GM23338 (cell line): ENCODE data around the gene TOR2A.

Experiments used
- CTCF ChIP-seq, 2 experiments: fragments of 200-600 bp in 1 of 2; sonication (generic) in 1 of 2; conservative IDR thresholded peaks; 2 replicates each; pipeline versions ENCODE4 v1.5.1 to v1.6.1; 2016 to 2017; ENCODE audit warnings: antibody characterized with exemption in 2 of 2, low read depth in 2 of 2, mild to moderate bottlenecking in 2 of 2, moderate library complexity in 1 of 2
- EZH2 ChIP-seq: fragments of 200-600 bp; sonication (generic); IDR thresholded peaks from one replicate; pipeline ENCODE4 v1.8.0; 2017; ENCODE audit warnings: antibody characterized with exemption, mild to moderate bottlenecking, low read depth; ENCODE audit not compliant: unreplicated experiment
- JUNB ChIP-seq: IDR thresholded peaks from one replicate; pipeline ENCODE4 v1.6.1; 2016; ENCODE audit warnings: antibody characterized with exemption; ENCODE audit not compliant: unreplicated experiment
- POLR2AphosphoS5 ChIP-seq: IDR thresholded peaks from 2 replicates; pipeline ENCODE4 v1.6.1; 2016; ENCODE audit warnings: antibody characterized with exemption, low read depth
- REST ChIP-seq: IDR thresholded peaks from one replicate; pipeline ENCODE4 v1.6.1; 2018; ENCODE audit warnings: antibody characterized with exemption; ENCODE audit not compliant: unreplicated experiment
- ZNF331 ChIP-seq: fragments of 250-450 bp; sonication (Bioruptor Pico); IDR thresholded peaks from 2 replicates; pipeline ENCODE4 v1.5.0; 2020; ENCODE audit warnings: low read depth, mild to moderate bottlenecking, moderate library complexity

DNA sequence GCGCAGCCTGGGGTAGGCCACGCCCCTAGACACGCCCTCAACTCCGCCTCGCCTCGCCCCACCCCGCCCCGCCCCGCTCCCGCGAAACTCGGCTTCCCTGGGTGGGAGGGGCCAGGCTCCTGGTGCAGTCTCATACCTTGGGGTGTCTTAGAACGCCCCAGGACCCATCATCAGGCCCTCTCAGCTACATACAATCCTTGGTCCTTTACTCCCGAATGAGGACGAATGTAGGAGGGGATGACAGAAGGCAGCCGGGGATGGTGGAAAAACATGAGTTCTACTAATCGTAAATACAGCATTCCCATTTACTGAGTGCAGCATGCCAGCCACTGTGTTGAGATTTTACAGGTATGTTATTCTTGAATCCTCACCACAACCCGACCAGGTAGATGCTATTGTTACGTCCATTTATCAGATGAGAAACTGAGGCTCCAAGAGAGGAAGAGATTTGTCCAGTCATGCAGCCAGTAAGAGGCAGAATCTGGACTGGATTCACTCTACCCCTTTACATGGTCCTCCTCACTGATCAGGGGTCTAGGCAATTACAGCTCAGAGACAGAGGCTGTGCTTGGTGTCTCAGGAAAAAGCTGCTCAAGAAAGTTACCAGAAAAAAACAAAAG lies 36.6 kb upstream of the TOR2A start:
- no peak for TF ChIP-seq CTCF (conservative IDR thresholded peaks at IDR 0.05; ENCODE audit: low read depth in 2 of 2)
- TF ChIP-seq REST: no peak
- TF ChIP-seq POLR2AphosphoS5: no peak
- no peak for TF ChIP-seq JUNB
- no peak for TF ChIP-seq ZNF331 (CRISPR knock-in tag)
- TF ChIP-seq EZH2: no peak
